Heart left ventricle (tissue), 16 donors: ENCODE data around the gene RILP. TPM values are rescaled to one million over a fixed set of nuclear protein-coding genes. Genes with fewer than 3 reads are reported as not detected.

Experiments used
- ATAC-seq, 4 donors: fragments of 200-7000 bp; cut with Tn5 transposase; one replicate each; pipeline ENCODE4 v1.9.1; 2020 to 2022; ENCODE audit warnings: moderate library complexity in 4 of 4, mild to moderate bottlenecking in 3 of 4, moderate number of reproducible peaks in 1 of 4
- DNase-seq, 5 donors: peaks; one replicate each; pipeline ENCODE4 v3.0.0-alpha.2; 2020
- H3K27ac ChIP-seq, 12 donors: fragments of 200-600 bp; sonication (generic) in 4 of 12; one replicate each; pipeline versions ENCODE4 v1.5.0 to v1.8.0; 2016 to 2022; ENCODE audit warnings: mild to moderate bottlenecking in 2 of 12
- H3K27me3 ChIP-seq, 9 donors: fragments of 200-600 bp; sonication (generic) in 2 of 9; one replicate each; pipeline versions ENCODE4 v1.5.1 to v1.8.0; 2016 to 2022; ENCODE audit warnings: mild to moderate bottlenecking in 3 of 9
- H3K36me3 ChIP-seq, 9 donors: fragments of 200-600 bp; sonication (generic) in 2 of 9; one replicate each; pipeline versions ENCODE4 v1.5.0 to v1.8.0; 2018 to 2022; ENCODE audit warnings: mild to moderate bottlenecking in 2 of 9
- H3K4me1 ChIP-seq, 12 donors: fragments of 200-600 bp; sonication (generic) in 4 of 12; one replicate each; pipeline versions ENCODE4 v1.5.0 to v1.8.0; 2016 to 2022; ENCODE audit warnings: mild to moderate bottlenecking in 3 of 12
- H3K4me3 ChIP-seq, 12 donors: fragments of 200-600 bp; sonication (generic) in 4 of 12; one replicate each; pipeline versions ENCODE4 v1.5.0 to v1.8.0; 2017 to 2022; ENCODE audit warnings: mild to moderate bottlenecking in 9 of 12, moderate library complexity in 4 of 12
- H3K9me3 ChIP-seq, 12 donors: fragments of 200-600 bp; sonication (generic) in 4 of 12; one replicate each; pipeline versions ENCODE4 v1.5.0 to v1.8.0; 2016 to 2022; ENCODE audit warnings: mild to moderate bottlenecking in 1 of 12
- POLR2A ChIP-seq, 2 donors: fragments of 450-650 bp; IDR thresholded peaks; one replicate each; pipeline ENCODE4 v1.6.1; 2017; ENCODE audit warnings: antibody characterized with exemption in 2 of 2, mild to moderate bottlenecking in 2 of 2, moderate library complexity in 2 of 2
- WGBS, 4 donors: extraction: QIAGEN DNeasy Blood & Tissue Kit in 2 of 4; methylation state at CpG; one replicate each; pipeline versions ENCODE4 v1.1.5 to v1.1.7; 2013 to 2018; 5-methylcytosine and 5-hydroxymethylcytosine counted together
- intact Hi-C, 10 donors: fragments of 100-400 bp; cut with DNase I; formaldehyde crosslinking; loops; one replicate each; pipeline versions ENCODE4 v1.11.1 to v1.14.2; 2022
- polyA plus RNA-seq, 2 donors: library from polyadenylated mRNA; stranded (reverse); fragments of 200-250 nt; gene quantifications; one replicate each; pipeline ENCODE4 v1.2.3, GENCODE V29; 2013
- total RNA-seq, 9 donors: library from RNA; depleted of rRNA in 2 of 9; stranded (reverse); fragments of >200 nt in 2 of 9; fragmentation: NEBNext Ultra II Directional in 3 of 9; extraction: Animal tissue kit (Norgen Biotek cat#: 25700) in 3 of 9; gene quantifications; one replicate each; pipeline versions ENCODE4 v1.1.0 to v1.2.4, GENCODE V29; 2016 to 2023
- TF ChIP-seq, protein P1 (sequence below), 12 donors: fragments of 200-600 bp; sonication (generic) in 4 of 12; IDR thresholded peaks; one replicate each; pipeline versions ENCODE4 v1.5.0 to v1.8.0; 2018 to 2022; ENCODE audit warnings: antibody characterized with exemption in 12 of 12, mild to moderate bottlenecking in 5 of 12
- donor health status: ischemic (EF 13 %, LVEDD 7.1; RV severe dilation, severe dysfunction).
- donor health status: healthy with polysubstance abuse.
- donor health status: DM: no; HTN: yes; CAD: no.
- donor health status: DM: no; HTN: no; CAD: no.
- donor health status: ischemic (EF 25% LVEDD 6.9; RV normal size, moderate dysfunction).
- donor health status: ischemic (EF 25% LVEDD 5.7; RV mildly dilated, moderate dysfunction).
- donor health status: healthy.
- donor health status: DM: yes; HTN: yes; CAD: no.
- donor health status: ischemic (EF 35%, LVEDD 5.7; RV mildly dilated, moderate dysfunction).
- donor health status: nonischemic (EF 11% LVEDD 7.7; RV severe dilation, severe dysfunction).
- donor health status: DM: yes; HTN: yes; CAD: no.
- donor health status: PGD.
- donor health status: ischemic (EF 29% LVEDD 5.4; RV normal size, mild dysfunction).
- donor health status: nonischemic (EF 23%, LVEDD 6.1; RV moderate dilation, normal function).

Gene RILP
- total and polyA plus RNA-seq, 11 donors: 37.6 to 130 (median 60.1) TPM

DNA sequence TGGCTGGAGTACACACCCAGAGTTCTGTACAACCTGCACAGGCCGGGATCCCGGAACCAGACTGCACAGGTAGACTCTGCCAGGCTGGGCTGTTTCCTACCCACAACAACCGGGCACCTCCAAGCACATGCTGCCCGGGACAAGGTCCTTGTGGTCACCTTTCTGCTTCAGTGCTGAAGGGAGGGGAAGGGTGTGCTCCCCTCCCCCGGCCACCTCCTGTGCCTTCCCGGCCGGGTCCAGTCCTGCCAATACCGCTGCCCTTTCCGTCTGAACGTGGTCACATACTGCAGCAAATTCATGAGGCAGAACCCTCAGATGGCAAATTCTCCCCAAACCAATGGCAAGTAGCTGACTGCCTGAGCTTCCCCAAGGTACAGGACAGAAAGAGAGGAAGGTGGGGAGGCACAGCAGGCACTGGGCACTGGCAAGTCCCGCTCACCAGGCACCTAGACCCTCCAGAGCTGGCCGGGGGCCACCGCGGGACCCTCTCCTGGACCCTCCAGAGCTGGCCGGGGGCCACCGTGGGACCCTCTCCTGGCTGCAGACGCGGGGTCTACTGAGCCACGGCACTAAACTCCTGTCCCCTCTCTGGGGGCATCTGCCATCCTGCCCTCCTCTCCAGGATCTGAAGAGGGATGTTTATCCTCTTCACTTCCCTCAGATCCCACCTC, 43.9 kb downstream of the RILP start:
- Histone ChIP-seq H3K4me1 (peaks cover 0 to 45% (median 0%) of the 10 kb centered on the region in 12 donors), H3K36me3 (peaks cover 0 to 3% (median 0%) of the 10 kb centered on the region in 9 donors), H3K9me3 (no peaks in the 10 kb centered on the region), H3K27ac (peak overlapping the region in 1 of 12 donors; percentile 91), H3K4me3 (no peak overlapping the region), H3K27me3 (no peaks in the 10 kb centered on the region)
- DNase-seq: no peak
- ATAC-seq: no peak
- no peak for TF ChIP-seq POLR2A (IDR thresholded peaks at IDR 0.05)
- TF ChIP-seq, protein P1, sequence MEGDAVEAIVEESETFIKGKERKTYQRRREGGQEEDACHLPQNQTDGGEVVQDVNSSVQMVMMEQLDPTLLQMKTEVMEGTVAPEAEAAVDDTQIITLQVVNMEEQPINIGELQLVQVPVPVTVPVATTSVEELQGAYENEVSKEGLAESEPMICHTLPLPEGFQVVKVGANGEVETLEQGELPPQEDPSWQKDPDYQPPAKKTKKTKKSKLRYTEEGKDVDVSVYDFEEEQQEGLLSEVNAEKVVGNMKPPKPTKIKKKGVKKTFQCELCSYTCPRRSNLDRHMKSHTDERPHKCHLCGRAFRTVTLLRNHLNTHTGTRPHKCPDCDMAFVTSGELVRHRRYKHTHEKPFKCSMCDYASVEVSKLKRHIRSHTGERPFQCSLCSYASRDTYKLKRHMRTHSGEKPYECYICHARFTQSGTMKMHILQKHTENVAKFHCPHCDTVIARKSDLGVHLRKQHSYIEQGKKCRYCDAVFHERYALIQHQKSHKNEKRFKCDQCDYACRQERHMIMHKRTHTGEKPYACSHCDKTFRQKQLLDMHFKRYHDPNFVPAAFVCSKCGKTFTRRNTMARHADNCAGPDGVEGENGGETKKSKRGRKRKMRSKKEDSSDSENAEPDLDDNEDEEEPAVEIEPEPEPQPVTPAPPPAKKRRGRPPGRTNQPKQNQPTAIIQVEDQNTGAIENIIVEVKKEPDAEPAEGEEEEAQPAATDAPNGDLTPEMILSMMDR (IDR thresholded peaks at IDR 0.05): no peak
- intact Hi-C loops: no loop called here
- WGBS, 4 donors: 92 to 93% (median 93%) methylated on average over 15 to 19 of the region's 19 CpGs

- H3K9me3 ChIP-seq: no peaks in the 10 kb centered on the region
- intact Hi-C loops: no loop called here
- H3K27ac ChIP-seq: no peak overlapping the region
- whole genome bisulfite sequencing, 4 donors: 65 to 78% (median 71%) methylated on average over 25 to 35 of the region's 35 CpGs
- no peaks in the 10 kb centered on the region for H3K27me3 ChIP-seq
- H3K4me1 ChIP-seq: peaks cover 0 to 38% (median 0%) of the 10 kb centered on the region in 12 donors
- peaks cover 0 to 3% (median 0%) of the 10 kb centered on the region in 9 donors for H3K36me3 ChIP-seq
- ATAC-seq (no peak), DNase-seq (no peak)
- H3K4me3 ChIP-seq: no peak overlapping the region
- TF ChIP-seq, protein P1 (IDR thresholded peaks at IDR 0.05): no peak
- TF ChIP-seq POLR2A (IDR thresholded peaks at IDR 0.05): no peak
Measured at GRCh38 chr17:1604831-1605528, 44.7 kb downstream of the RILP start.

- Histone ChIP-seq H3K27ac (no peak overlapping the region), H3K27me3 (no peaks in the 10 kb centered on the region), H3K4me3 (no peak overlapping the region), H3K9me3 (no peaks in the 10 kb centered on the region), H3K36me3 (peaks cover 0 to 3% (median 0%) of the 10 kb centered on the region in 9 donors), H3K4me1 (peaks cover 0 to 10% (median 0%) of the 10 kb centered on the region in 12 donors)
- 95 to 99% (median 98%) methylated on average over 14 of the region's 14 CpGs for WGBS, 4 donors
- no peak for TF ChIP-seq POLR2A (IDR thresholded peaks at IDR 0.05)
- TF ChIP-seq, protein P1 (IDR thresholded peaks at IDR 0.05): no peak
- DNase-seq (no peak), ATAC-seq (no peak)
- intact Hi-C loops: no loop called here
Measured at GRCh38 chr17:1601571-1601970, 48.1 kb downstream of the RILP start.

- peaks cover 0 to 2% (median 0%) of the 10 kb centered on the region in 12 donors for H3K4me1 ChIP-seq
- TF ChIP-seq, protein P1 (IDR thresholded peaks at IDR 0.05): no peak
- TF ChIP-seq POLR2A (IDR thresholded peaks at IDR 0.05): no peak
- no peak for ATAC-seq
- H3K4me3 ChIP-seq: no peak overlapping the region
- no peak overlapping the region for H3K27ac ChIP-seq
- peaks cover 0 to 3% (median 0%) of the 10 kb centered on the region in 9 donors for H3K36me3 ChIP-seq
- no peaks in the 10 kb centered on the region for H3K9me3 ChIP-seq
- DNase-seq: no peak
- 92 to 95% (median 92%) methylated on average over 8 of the region's 8 CpGs for WGBS, 4 donors
- intact Hi-C loops: no loop called here
- H3K27me3 ChIP-seq: no peaks in the 10 kb centered on the region
Measured at GRCh38 chr17:1598399-1599095, 51.1 kb downstream of the RILP start.
